HG02678 (cell line): ENCODE results near the gene CEBPE.

ENCODE experiments used
- ATAC-seq: cut with Tn5 transposase; IDR thresholded peaks from one replicate; pipeline ENCODE4 v1.9.1; 2021; ENCODE audit warnings: mild to moderate bottlenecking, moderate library complexity; ENCODE audit not compliant: unreplicated experiment

CEBPE gene

GRCh38 chr14:23085458-23085857 lies 33.6 kb downstream of the CEBPE start:
- no peak for ATAC-seq

- no peak for ATAC-seq
These were observed 38.6 kb downstream of the CEBPE start for GRCh38 chr14:23080474-23080873.

GRCh38 chr14:23079716-23080115 lies 39.3 kb downstream of the CEBPE start:
- ATAC-seq = no peak

- ATAC-seq = no peak
These were observed 40.4 kb downstream of the CEBPE start for GRCh38 chr14:23078692-23079116.

- ATAC-seq = no peak
These were observed 41.1 kb downstream of the CEBPE start for GRCh38 chr14:23077962-23078361.

GRCh38 chr14:23076785-23077408 lies 42.2 kb downstream of the CEBPE start:
- no peak for ATAC-seq

- ATAC-seq = no peak
These were observed 44.1 kb downstream of the CEBPE start for GRCh38 chr14:23074906-23075305.

GRCh38 chr14:23071921-23072539 lies 47.0 kb downstream of the CEBPE start:
- ATAC-seq = no peak

- ATAC-seq = peak; percentile 89
These were observed 47.7 kb downstream of the CEBPE start for GRCh38 chr14:23071244-23071920.

- ATAC-seq = no peak
These were observed 48.6 kb downstream of the CEBPE start for GRCh38 chr14:23070262-23071129.

GRCh38 chr14:23069413-23069806 lies 49.6 kb downstream of the CEBPE start:
- ATAC-seq = no peak

- ATAC-seq = peak; percentile 75
These were observed 50.2 kb downstream of the CEBPE start for GRCh38 chr14:23068789-23069412.

- ATAC-seq = no peak
These were observed 50.9 kb downstream of the CEBPE start for GRCh38 chr14:23067847-23068788.
